HCT116 (cell line): ENCODE results near the gene PCDH9. TPM values are rescaled to one million over a fixed set of nuclear protein-coding genes. Genes with fewer than 3 reads are reported as not detected.

ENCODE experiments used
- ATAC-seq: fragments of 200-7000 bp; cut with Tn5 transposase; 2 replicates; pipeline ENCODE4 v1.9.1; 2020; ENCODE audit warnings: mild to moderate bottlenecking, moderate library complexity
- BruUV-seq: library from RNA; stranded (reverse); fragments of 400-500 nt; replicated peaks from 2 replicates; lab custom pipeline; 2021; lab: Mats Ljungman, UMichigan
- CTCF ChIA-PET: fragments of 300-600 bp; sonication (Branson Sonifier 250); formaldehyde crosslinking; loops from one replicate; lab custom pipeline; 2021; ENCODE audit warnings: antibody characterized with exemption; lab: Charles Lee
- POLR2A ChIA-PET: fragments of 300-600, 350-600 bp; sonication (Branson Sonifier 250); formaldehyde crosslinking; loops from one replicate; lab custom pipeline; 2021; ENCODE audit warnings: antibody characterized with exemption; lab: Charles Lee
- RAD21 ChIA-PET, 2 experiments: fragments of 300-600 bp; sonication (Branson Sonifier 250); formaldehyde crosslinking; loops; one replicate each; lab custom pipeline; 2023; ENCODE audit warnings: low total read pairs in 2 of 2; ENCODE audit not compliant: uncharacterized antibody in 2 of 2, unreplicated experiment in 2 of 2, low non-redundant PET in 1 of 2; lab: Charles Lee
- DNase-seq: peaks from one replicate; pipeline ENCODE4 v3.0.0-alpha.2; 2010; ENCODE audit warnings: low read depth, low spot score
- H2AFZ ChIP-seq: fragments of 200-600 bp; shearing (Covaris generic), sonication (generic); 2 replicates; pipeline ENCODE4 v1.6.1; 2017; ENCODE audit warnings: low read depth, mixed run types, mixed read lengths, antibody characterized with exemption, low read length; ENCODE audit not compliant: poor library complexity, severe bottlenecking
- H3K27ac ChIP-seq: 2 replicates; pipeline ENCODE4 v1.5.1; 2012; ENCODE audit warnings: low read depth, low read length
- H3K27me3 ChIP-seq: fragments of 200-600 bp; sonication (generic); 2 replicates; pipeline ENCODE4 v1.6.1; 2016; ENCODE audit warnings: mixed run types, low read length, mixed read lengths; ENCODE audit not compliant: insufficient read depth
- H3K36me3 ChIP-seq, 2 experiments: fragments of 200-500 bp in 1 of 2; fragments of 200-600 bp in 1 of 2; sonication (Bioruptor generic) in 1 of 2; sonication (generic) in 1 of 2; 2 replicates each; pipeline versions ENCODE4 v1.5.1 to v1.6.1; 2014 to 2016; ENCODE audit warnings: low read length in 2 of 2, inconsistent platforms in 1 of 2, mixed read lengths in 1 of 2, mixed run types in 1 of 2; ENCODE audit not compliant: insufficient read depth in 2 of 2, control insufficient read depth in 1 of 2
- H3K4me1 ChIP-seq, 2 experiments: fragments of 200-600 bp in 1 of 2; sonication (generic) in 1 of 2; 2 replicates each; pipeline versions ENCODE4 v1.5.1 to v1.6.1; 2012 to 2017; ENCODE audit warnings: low read length in 2 of 2, inconsistent platforms in 1 of 2, mild to moderate bottlenecking in 1 of 2, mixed read lengths in 1 of 2, mixed run types in 1 of 2, moderate library complexity in 1 of 2; ENCODE audit not compliant: insufficient read depth in 2 of 2, control insufficient read depth in 1 of 2
- H3K4me2 ChIP-seq: fragments of 200-600 bp; sonication (generic); 2 replicates; pipeline ENCODE4 v1.6.1; 2017; ENCODE audit warnings: mixed run types, low read length, mixed read lengths
- H3K4me3 ChIP-seq, 2 experiments: fragments of 200-600 bp in 1 of 2; sonication (generic) in 1 of 2; replicated peaks in 1 of 2; 2 replicates each; pipeline ENCODE4 v1.5.1; 2011 to 2016; ENCODE audit warnings: low read length in 2 of 2, control low read depth in 1 of 2, low read depth in 1 of 2, mild to moderate bottlenecking in 1 of 2, mixed read lengths in 1 of 2, mixed run types in 1 of 2
- H3K79me2 ChIP-seq: fragments of 200-600 bp; sonication (generic); 2 replicates; pipeline ENCODE4 v1.6.1; 2017; ENCODE audit warnings: mild to moderate bottlenecking, mixed run types, low read length, moderate library complexity, mixed read lengths; ENCODE audit not compliant: insufficient read depth
- H3K9ac ChIP-seq: fragments of 200-600 bp; sonication (generic); 2 replicates; pipeline ENCODE4 v1.6.1; 2016; ENCODE audit warnings: low read length, mixed read lengths
- H3K9me2 ChIP-seq: fragments of 200-600 bp; sonication (generic), shearing (Covaris generic); 2 replicates; pipeline ENCODE4 v1.6.1; 2017; ENCODE audit warnings: mixed run types, mild to moderate bottlenecking, moderate library complexity; ENCODE audit not compliant: insufficient read depth
- H3K9me3 ChIP-seq, 2 experiments: fragments of 200-500 bp in 1 of 2; fragments of 200-600 bp in 1 of 2; sonication (Bioruptor generic) in 1 of 2; sonication (generic) in 1 of 2; 2 replicates each; pipeline ENCODE4 v1.6.1; 2014 to 2017; ENCODE audit warnings: low read length in 2 of 2, mixed read lengths in 2 of 2, inconsistent platforms in 1 of 2, low read depth in 1 of 2, mild to moderate bottlenecking in 1 of 2, mixed run types in 1 of 2, moderate library complexity in 1 of 2; ENCODE audit not compliant: control insufficient read depth in 1 of 2, insufficient read depth in 1 of 2
- H4K20me1 ChIP-seq: fragments of 200-600 bp; sonication (generic), shearing (Covaris generic); 2 replicates; pipeline ENCODE4 v1.6.1; 2017; ENCODE audit warnings: mixed run types, mild to moderate bottlenecking, moderate library complexity; ENCODE audit not compliant: insufficient read depth
- EZH2phosphoT487 ChIP-seq: fragments of 200-600 bp; IDR thresholded peaks from 2 replicates; pipeline ENCODE4 v1.6.1; 2018; ENCODE audit warnings: antibody characterized with exemption, borderline replicate concordance
- SRF ChIP-seq: IDR thresholded peaks from 2 replicates; pipeline ENCODE4 v1.6.1; 2012; ENCODE audit warnings: low read depth
- TCF7L2 ChIP-seq: IDR thresholded peaks from 2 replicates; pipeline ENCODE4 v1.7.0; 2011; ENCODE audit warnings: borderline replicate concordance, inconsistent platforms; ENCODE audit not compliant: insufficient read depth, insufficient read length; ENCODE audit errors: extremely low read depth
- intact Hi-C: fragments of 100-400 bp; cut with micrococcal nuclease; formaldehyde crosslinking; loops from 2 replicates; pipeline ENCODE4 v1.10.0; 2022
- total RNA-seq: library from RNA; stranded (reverse); gene quantifications from one replicate; pipeline ENCODE4 v1.2.1, GENCODE V29; 2021; ENCODE audit not compliant: unreplicated experiment
- TF ChIP-seq, protein P1 (sequence below), 3 experiments: fragments of 200-600 bp in 1 of 3; sonication (generic) in 1 of 3; IDR thresholded peaks in 2 of 3; conservative IDR thresholded peaks in 1 of 3; 2 replicates each; pipeline ENCODE4 v1.5.1; 2012 to 2017; ENCODE audit warnings: low read depth in 2 of 3, low read length in 2 of 3, antibody characterized with exemption in 1 of 3, borderline replicate concordance in 1 of 3, control low read depth in 1 of 3, mild to moderate bottlenecking in 1 of 3, mixed read lengths in 1 of 3, mixed run types in 1 of 3, moderate library complexity in 1 of 3; ENCODE audit not compliant: insufficient read depth in 1 of 3
- TF ChIP-seq, protein P2 (sequence below): IDR thresholded peaks from 2 replicates; pipeline ENCODE4 v1.6.1; 2012; ENCODE audit warnings: low read depth

The PCDH9 gene
- total RNA-seq, 1 experiment from 2014 or later, result 0.02 TPM

- TF ChIP-seq, protein P1, sequence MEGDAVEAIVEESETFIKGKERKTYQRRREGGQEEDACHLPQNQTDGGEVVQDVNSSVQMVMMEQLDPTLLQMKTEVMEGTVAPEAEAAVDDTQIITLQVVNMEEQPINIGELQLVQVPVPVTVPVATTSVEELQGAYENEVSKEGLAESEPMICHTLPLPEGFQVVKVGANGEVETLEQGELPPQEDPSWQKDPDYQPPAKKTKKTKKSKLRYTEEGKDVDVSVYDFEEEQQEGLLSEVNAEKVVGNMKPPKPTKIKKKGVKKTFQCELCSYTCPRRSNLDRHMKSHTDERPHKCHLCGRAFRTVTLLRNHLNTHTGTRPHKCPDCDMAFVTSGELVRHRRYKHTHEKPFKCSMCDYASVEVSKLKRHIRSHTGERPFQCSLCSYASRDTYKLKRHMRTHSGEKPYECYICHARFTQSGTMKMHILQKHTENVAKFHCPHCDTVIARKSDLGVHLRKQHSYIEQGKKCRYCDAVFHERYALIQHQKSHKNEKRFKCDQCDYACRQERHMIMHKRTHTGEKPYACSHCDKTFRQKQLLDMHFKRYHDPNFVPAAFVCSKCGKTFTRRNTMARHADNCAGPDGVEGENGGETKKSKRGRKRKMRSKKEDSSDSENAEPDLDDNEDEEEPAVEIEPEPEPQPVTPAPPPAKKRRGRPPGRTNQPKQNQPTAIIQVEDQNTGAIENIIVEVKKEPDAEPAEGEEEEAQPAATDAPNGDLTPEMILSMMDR (IDR thresholded peaks at IDR 0.05 in 2 of 3, conservative IDR thresholded peaks at IDR 0.05 in 1 of 3; ENCODE audit: borderline replicate concordance in 1 of 3, insufficient read depth in 1 of 3, low read depth in 2 of 3, low read length in 2 of 3), result no peak
- TF ChIP-seq SRF, result no peak
- TF ChIP-seq, protein P2, sequence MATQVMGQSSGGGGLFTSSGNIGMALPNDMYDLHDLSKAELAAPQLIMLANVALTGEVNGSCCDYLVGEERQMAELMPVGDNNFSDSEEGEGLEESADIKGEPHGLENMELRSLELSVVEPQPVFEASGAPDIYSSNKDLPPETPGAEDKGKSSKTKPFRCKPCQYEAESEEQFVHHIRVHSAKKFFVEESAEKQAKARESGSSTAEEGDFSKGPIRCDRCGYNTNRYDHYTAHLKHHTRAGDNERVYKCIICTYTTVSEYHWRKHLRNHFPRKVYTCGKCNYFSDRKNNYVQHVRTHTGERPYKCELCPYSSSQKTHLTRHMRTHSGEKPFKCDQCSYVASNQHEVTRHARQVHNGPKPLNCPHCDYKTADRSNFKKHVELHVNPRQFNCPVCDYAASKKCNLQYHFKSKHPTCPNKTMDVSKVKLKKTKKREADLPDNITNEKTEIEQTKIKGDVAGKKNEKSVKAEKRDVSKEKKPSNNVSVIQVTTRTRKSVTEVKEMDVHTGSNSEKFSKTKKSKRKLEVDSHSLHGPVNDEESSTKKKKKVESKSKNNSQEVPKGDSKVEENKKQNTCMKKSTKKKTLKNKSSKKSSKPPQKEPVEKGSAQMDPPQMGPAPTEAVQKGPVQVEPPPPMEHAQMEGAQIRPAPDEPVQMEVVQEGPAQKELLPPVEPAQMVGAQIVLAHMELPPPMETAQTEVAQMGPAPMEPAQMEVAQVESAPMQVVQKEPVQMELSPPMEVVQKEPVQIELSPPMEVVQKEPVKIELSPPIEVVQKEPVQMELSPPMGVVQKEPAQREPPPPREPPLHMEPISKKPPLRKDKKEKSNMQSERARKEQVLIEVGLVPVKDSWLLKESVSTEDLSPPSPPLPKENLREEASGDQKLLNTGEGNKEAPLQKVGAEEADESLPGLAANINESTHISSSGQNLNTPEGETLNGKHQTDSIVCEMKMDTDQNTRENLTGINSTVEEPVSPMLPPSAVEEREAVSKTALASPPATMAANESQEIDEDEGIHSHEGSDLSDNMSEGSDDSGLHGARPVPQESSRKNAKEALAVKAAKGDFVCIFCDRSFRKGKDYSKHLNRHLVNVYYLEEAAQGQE, result no peak
Measured at GRCh38 chr13:66665991-66666390, 564.1 kb downstream of the PCDH9 start (continued).

- RAD21 ChIA-PET, result no interaction called here
- intact Hi-C loops, result no loop called here
- no peak for ATAC-seq
Measured at GRCh38 chr13:66663711-66664110, 566.4 kb downstream of the PCDH9 start.

More at GRCh38 chr13:66663711-66664110, 566.4 kb downstream of the PCDH9 start:
- no peak overlapping the region for H2AFZ ChIP-seq
- no peaks in the 10 kb centered on the region for H4K20me1 ChIP-seq
- no peaks in the 10 kb centered on the region for H3K9me3 ChIP-seq
- TF ChIP-seq TCF7L2 (no peak), EZH2phosphoT487 (no peak)
- TF ChIP-seq, protein P2, result no peak
- no TSS peak for BruUV-seq
- H3K79me2 ChIP-seq, result no peaks in the 10 kb centered on the region
- no peak overlapping the region for H3K4me3 ChIP-seq
- H3K9me2 ChIP-seq, result no peaks in the 10 kb centered on the region
- ChIA-PET POLR2A (no interaction called here), CTCF (no interaction called here)
- no peak overlapping the region for H3K9ac ChIP-seq
- peaks cover 0 to 14% of the 10 kb centered on the region in 2 experiments; a peak in 2 of 4 replicates for H3K4me1 ChIP-seq
- DNase-seq, result no peak
- no peak overlapping the region for H3K27ac ChIP-seq
- H3K4me2 ChIP-seq, result no peak overlapping the region
- H3K36me3 ChIP-seq, result no peaks in the 10 kb centered on the region
- H3K27me3 ChIP-seq, result no peaks in the 10 kb centered on the region
